ENCODE data around the gene TMEM37. TPM values are rescaled to one million over a fixed set of nuclear protein-coding genes. Genes with fewer than 3 reads are reported as not detected.

TMEM37 gene
- total and polyA plus RNA-seq, 2 of the 13 experiments (the other 11 are each of a cell fraction or from before 2014, with no cell fraction given): 37.7 to 115 TPM

DNA sequence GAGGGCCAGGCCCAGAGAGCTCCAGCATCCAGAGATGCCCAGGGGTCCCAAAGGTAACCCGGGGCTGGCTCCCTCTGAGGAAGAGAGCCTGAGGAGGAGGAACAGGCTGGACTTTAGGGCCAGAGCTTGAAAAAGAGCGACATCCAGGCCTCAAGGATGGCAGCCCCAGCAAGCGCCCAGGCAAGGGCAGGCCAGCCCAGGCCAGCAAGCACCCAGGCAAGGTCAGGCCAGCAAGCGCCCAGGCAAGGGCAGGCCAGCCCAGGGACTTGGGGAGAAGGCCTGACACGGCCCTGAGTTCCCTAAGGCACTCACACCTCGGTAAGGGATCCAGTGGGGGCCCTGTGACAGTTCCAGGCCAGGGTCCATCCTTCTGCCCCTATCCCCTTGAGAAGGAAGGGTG, 34.5 kb upstream of the TMEM37 start:
- CTCF ChIA-PET (ENCODE audit: low intra/inter-chr PET ratio, low total read pairs): no interaction called here

More for the DNA sequence above, 34.5 kb upstream of the TMEM37 start:
- in situ Hi-C loops (cut with HindIII; ENCODE audit: extremely low pct_ligation_motif_present, low pct_unique_long_range_greater_than_20kb) (no loop called here), intact Hi-C loops (cut with micrococcal nuclease; ENCODE audit: unreplicated experiment) (no loop called here)
- Histone ChIP-seq H2AFZ (ENCODE audit: low read length) (no peak overlapping the region), H3K27ac (ENCODE audit: extremely low read length, insufficient read depth, low read length) (no peak overlapping the region), H3K4me3 (replicated peaks in 1 of 3; ENCODE audit: insufficient read depth in 1 of 3, low read depth in 2 of 3, low read length in 3 of 3) (no peak overlapping the region), H3K79me2 (ENCODE audit: insufficient read depth, low read length) (no peaks in the 10 kb centered on the region), H3K27me3 (ENCODE audit: control insufficient read depth in 1 of 2, insufficient read depth in 2 of 2, low read length in 2 of 2) (peaks cover 1 to 39% of the 10 kb centered on the region in 2 experiments), H3K36me3 (replicated peaks in 1 of 2; ENCODE audit: control insufficient read depth in 1 of 2, insufficient read depth in 2 of 2, low read length in 2 of 2) (no peaks in the 10 kb centered on the region), H3K9me3 (ENCODE audit: low read length) (no peaks in the 10 kb centered on the region), H3K4me1 (ENCODE audit: insufficient read depth, low read length) (peaks cover 2% of the 10 kb centered on the region), H4K20me1 (ENCODE audit: insufficient read depth, low read length) (no peaks in the 10 kb centered on the region), H3K9ac (ENCODE audit: insufficient read depth, low read depth, low read length) (no peak overlapping the region), H3K4me2 (ENCODE audit: low read depth, low read length) (no peak overlapping the region)
- TF ChIP-seq, protein P1, sequence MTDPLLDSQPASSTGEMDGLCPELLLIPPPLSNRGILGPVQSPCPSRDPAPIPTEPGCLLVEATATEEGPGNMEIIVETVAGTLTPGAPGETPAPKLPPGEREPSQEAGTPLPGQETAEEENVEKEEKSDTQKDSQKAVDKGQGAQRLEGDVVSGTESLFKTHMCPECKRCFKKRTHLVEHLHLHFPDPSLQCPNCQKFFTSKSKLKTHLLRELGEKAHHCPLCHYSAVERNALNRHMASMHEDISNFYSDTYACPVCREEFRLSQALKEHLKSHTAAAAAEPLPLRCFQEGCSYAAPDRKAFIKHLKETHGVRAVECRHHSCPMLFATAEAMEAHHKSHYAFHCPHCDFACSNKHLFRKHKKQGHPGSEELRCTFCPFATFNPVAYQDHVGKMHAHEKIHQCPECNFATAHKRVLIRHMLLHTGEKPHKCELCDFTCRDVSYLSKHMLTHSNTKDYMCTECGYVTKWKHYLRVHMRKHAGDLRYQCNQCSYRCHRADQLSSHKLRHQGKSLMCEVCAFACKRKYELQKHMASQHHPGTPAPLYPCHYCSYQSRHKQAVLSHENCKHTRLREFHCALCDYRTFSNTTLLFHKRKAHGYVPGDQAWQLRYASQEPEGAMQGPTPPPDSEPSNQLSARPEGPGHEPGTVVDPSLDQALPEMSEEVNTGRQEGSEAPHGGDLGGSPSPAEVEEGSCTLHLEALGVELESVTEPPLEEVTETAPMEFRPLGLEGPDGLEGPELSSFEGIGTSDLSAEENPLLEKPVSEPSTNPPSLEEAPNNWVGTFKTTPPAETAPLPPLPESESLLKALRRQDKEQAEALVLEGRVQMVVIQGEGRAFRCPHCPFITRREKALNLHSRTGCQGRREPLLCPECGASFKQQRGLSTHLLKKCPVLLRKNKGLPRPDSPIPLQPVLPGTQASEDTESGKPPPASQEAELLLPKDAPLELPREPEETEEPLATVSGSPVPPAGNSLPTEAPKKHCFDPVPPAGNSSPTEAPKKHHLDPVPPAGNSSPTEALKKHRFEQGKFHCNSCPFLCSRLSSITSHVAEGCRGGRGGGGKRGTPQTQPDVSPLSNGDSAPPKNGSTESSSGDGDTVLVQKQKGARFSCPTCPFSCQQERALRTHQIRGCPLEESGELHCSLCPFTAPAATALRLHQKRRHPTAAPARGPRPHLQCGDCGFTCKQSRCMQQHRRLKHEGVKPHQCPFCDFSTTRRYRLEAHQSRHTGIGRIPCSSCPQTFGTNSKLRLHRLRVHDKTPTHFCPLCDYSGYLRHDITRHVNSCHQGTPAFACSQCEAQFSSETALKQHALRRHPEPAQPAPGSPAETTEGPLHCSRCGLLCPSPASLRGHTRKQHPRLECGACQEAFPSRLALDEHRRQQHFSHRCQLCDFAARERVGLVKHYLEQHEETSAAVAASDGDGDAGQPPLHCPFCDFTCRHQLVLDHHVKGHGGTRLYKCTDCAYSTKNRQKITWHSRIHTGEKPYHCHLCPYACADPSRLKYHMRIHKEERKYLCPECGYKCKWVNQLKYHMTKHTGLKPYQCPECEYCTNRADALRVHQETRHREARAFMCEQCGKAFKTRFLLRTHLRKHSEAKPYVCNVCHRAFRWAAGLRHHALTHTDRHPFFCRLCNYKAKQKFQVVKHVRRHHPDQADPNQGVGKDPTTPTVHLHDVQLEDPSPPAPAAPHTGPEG (CRISPR knock-in tag; IDR thresholded peaks at IDR 0.05): no peak
- TF ChIP-seq ZNF616 (CRISPR knock-in tag; IDR thresholded peaks at IDR 0.05; ENCODE audit: low read depth) (no peak), ZNF83 (CRISPR knock-in tag; IDR thresholded peaks at IDR 0.05; ENCODE audit: borderline replicate concordance) (no peak)
- TF ChIP-seq, protein P2, sequence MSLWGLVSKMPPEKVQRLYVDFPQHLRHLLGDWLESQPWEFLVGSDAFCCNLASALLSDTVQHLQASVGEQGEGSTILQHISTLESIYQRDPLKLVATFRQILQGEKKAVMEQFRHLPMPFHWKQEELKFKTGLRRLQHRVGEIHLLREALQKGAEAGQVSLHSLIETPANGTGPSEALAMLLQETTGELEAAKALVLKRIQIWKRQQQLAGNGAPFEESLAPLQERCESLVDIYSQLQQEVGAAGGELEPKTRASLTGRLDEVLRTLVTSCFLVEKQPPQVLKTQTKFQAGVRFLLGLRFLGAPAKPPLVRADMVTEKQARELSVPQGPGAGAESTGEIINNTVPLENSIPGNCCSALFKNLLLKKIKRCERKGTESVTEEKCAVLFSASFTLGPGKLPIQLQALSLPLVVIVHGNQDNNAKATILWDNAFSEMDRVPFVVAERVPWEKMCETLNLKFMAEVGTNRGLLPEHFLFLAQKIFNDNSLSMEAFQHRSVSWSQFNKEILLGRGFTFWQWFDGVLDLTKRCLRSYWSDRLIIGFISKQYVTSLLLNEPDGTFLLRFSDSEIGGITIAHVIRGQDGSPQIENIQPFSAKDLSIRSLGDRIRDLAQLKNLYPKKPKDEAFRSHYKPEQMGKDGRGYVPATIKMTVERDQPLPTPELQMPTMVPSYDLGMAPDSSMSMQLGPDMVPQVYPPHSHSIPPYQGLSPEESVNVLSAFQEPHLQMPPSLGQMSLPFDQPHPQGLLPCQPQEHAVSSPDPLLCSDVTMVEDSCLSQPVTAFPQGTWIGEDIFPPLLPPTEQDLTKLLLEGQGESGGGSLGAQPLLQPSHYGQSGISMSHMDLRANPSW (CRISPR knock-in tag; IDR thresholded peaks at IDR 0.05; ENCODE audit: borderline replicate concordance): no peak
- 7% methylated on average over 5 of the region's 6 CpGs for WGBS (ENCODE audit: low lambda C conversion rate)
- ATAC-seq: peak; percentile 38
- BruUV-seq (replicated peaks): no TSS peak
- DNase-seq (ENCODE audit: low spot score): no peak
- POLR2A ChIA-PET: no interaction called here
- FAIRE-seq: no peak

All from HepG2 (cell line).